ENCODE results near the gene ABITRAM. TPM values are rescaled to one million over a fixed set of nuclear protein-coding genes. Genes with fewer than 3 reads are reported as not detected.
"Not testable (repeated sequence)": the region's sequence is repeated elsewhere in the genome, so short reads cannot be mapped to it uniquely, and the experiment has no call there.

Gene ABITRAM, protein sequence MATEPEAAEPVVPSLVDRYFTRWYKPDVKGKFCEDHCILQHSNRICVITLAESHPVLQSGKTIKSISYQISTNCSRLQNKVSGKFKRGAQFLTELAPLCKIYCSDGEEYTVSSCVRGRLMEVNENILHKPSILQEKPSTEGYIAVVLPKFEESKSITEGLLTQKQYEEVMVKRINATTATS
- 11.9 TPM for polyA plus RNA-seq (2013, experiment 1 of 2; ENCODE audit: insufficient read length)
- 7.8 TPM for polyA plus RNA-seq (2013, experiment 2 of 2; ENCODE audit: insufficient read length)

DNA sequence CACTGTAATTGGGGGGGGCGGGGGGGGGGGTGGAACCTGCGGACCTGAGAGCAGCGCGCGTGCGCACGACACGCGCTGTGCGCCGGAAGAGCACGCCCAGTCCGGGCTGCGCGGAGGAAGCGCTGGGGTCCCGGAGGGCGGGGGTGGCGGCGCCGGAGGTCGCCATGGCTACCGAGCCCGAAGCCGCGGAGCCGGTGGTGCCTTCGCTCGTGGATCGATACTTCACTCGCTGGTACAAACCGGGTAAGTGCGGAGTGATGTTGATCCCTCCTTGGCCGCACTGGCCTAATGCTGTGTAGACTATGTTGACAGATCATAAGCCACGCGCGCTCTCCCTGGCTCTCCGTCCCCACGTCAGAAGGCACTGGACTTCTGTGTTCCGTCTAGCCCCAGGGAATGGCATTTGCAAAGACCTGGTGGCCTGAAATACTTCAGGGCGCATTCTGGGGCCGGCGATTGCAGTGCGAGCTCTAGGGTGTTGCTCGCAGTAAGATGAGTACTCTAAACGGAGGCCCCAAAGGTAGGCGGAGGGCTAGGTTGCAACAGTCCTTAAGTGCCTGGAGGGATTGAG is at the start of gene ABITRAM:
Gene ABITRAM, plus strand, starts transcription at position 78 of the 571 bp plus-strand sequence. Its CDS starts 87 bp downstream, at position 165.
- peak; percentile 82 for DNase-seq

DNA sequence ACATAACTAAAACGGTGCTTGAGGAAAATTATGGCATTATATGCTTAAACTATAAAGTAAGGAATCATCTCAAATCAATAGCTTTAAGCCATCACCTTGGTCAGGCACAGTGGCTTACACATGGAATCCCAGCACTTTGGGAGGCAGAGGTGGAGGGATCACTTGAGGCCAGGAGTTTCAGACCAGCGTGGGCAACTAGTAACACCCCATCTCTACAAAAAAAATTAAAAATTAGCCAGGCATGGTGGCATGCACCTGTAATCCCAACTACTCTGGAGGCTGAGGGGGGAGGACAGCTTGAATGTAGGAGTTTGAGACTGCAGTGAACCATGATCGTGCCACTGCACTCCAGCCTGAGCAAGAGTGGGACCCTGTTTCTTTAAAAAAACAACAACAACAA is 49.5 kb upstream of the ABITRAM start:
- DNase-seq, result no peak

DNA sequence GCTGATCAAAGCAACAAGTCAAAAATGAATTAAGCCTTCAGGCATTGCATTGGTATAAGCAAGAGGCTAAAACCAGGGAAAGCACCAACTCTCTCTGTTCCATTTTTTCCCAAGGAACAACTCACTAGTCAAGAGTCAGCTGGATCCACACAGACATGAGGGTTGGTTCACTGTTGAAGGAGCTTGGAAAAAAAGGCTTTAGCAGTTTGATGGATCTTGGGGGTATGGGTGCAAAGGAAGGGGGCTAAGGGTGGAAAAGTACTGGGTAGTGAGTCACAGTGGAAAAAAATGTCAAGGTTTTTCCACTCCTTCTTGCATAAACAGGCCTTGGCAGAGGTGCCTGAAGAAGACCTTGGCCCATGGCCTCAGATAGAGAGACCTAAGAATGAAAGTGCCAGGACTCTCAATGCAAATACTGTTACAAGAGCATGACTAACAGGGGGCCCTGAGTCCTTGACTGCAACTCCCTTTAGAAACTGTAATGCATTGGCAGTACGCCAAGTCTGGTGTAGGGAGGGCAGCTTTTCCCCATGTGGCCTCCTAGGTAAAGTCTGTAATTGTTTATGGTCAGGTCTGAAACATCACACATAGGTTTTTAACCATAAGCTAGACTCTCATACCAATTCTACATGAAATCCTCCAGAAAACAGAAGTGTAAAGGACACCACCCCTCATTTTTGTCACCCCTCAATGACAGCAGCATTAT is 48.4 kb upstream of the ABITRAM start:
- DNase-seq, result peak; percentile 68

DNA sequence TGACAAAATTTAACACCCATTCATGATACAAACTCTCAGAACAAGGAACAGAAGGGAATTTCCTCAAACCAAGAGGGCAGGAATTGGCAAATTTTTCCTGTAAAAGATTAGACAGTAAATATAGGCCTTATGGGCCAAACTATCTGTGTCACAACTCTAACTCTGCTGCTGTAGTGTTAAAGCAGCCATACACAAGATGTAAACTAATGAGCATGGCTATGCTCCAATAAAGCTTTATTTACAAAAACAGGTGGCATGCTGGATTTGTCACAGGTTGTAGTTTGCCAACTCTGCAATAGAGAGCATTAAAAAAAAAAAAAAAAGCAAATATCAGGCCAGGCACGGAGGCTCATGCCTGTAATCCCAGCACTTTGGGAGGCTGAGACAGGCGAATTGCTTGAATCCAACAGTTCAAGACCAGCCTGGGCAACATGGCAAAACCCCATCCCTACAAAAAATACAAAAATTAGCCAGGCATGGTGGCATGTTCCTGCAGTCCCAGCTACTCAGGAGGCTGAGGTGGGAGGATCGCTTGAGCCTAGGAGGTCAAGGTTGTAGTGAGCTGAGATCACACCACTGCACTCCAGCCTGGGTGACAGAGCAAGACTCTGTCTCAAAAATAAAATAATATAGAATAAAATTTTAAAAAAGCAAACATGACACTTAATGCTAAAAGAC is 47.5 kb upstream of the ABITRAM start:
- DNase-seq, result not testable (repeated sequence)

DNA sequence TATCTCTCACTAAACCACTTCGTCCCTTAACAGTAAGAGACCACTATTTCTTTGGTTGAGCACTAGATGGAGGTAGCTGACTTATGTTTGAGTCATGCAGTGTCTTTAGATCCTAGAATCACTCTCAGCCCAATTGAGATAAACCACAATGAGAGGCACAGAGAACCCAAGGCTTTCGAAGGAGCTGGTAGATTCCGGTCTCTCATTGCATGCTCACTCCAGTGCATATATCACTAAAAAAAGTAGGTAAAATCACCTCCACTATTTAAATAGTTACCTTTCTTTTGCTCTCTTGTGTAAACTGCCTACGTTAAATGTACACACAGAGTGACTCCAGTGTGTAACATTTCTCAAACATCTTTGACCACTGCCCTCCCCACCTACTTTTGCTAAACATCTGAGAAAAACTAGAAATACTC is 44.5 kb upstream of the ABITRAM start:
- peak; percentile 19 for DNase-seq

DNA sequence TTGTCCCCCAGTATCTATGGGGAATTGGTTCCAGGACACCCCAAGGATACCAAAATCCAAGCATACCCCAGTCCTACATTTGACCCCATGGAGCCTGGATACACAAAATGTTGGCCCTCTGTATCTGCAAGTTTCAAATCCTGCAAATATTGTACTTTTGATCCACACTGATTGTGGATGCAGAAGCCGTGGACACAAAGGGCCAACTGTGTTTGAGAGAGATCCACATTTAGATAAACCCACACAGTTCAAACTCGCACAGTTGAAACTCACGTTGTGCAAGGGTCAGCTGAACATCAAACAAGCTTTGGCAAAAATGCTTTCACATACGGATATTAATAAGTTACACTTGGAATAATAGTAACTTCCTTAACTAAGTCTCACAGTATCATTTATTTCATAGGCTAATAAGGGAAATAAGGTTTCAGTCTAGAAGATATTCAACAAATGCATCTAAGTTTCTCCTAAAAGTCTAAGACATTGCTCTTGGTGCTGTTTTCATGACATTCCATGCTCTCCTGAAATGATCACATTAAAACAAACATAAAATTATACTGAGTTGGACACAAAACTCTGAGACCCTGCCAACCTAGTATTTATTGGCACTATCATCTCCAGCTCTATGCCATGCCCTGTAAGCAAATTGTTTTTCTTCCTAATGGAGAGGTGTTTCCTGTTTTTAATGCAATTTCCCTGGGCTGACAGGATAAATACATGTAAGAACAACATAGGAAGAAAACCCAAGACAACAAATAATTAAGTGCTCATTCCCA is 39.8 kb upstream of the ABITRAM start:
- DNase-seq, result no peak

DNA sequence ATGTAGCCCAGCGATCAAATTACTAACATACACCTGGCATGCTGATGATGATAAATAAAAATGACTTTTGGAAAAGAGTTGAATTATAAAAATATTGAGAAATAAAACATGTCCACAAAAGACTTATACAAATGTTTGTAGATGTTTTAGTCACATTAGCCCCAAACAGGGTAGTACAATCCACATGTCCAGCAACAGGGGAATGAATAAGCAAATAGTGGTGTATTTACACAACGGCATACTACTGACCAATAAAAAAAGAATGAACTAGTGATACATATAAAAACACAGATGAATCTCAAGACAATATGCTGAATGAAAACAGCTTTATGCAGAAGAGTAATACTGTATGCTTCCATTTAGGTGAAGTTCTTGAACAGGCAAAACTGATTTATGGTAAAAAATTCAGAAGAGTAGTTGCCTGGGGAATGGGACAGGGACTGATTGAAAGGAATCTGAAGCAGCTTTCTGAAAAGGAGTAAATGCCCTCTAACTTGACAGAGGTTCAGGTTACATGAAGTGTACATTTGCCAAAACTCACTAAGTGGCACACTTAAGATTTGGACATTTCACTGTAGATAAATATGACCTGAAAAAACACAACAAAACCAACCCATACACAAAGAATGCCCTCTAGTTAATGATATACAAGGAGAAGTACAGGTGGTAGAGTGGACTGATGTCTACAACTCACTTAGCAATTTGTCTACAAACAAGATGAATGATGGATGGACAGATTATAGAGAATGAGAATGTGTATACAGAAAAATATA is 36.7 kb upstream of the ABITRAM start:
- DNase-seq, result no peak

DNA sequence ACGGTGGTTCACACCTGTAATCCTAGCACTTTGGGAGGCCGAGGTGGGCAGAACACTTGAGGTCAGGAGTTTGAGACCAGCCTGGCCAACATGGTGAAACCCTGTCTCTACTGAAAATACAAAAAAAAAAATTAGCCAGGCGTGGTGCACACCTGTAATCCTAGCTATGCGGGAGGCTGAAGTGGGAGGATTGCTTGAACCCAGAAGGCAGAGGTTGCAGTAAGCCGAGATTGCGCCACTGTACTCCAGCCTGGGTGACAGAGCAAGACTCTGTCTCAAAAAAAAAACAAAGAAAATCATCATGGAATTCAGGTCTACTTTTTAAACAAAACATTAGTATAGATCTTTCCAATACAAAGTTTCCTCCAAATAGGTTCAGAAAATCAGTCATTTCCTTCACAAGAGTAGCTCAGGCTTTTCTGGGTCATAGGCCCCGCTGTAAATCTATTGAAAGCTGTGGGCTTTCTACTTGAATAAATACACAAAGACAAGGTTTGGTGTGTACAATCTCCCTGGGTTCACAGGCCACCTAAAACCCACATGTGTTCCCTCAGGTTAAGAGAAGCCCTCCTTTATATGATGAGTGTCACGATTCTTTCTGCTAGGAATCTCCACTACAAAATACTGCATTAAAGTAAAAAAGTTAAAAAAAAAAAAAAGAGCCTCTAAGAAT is 35.0 kb upstream of the ABITRAM start:
- DNase-seq, result not testable (repeated sequence)

DNA sequence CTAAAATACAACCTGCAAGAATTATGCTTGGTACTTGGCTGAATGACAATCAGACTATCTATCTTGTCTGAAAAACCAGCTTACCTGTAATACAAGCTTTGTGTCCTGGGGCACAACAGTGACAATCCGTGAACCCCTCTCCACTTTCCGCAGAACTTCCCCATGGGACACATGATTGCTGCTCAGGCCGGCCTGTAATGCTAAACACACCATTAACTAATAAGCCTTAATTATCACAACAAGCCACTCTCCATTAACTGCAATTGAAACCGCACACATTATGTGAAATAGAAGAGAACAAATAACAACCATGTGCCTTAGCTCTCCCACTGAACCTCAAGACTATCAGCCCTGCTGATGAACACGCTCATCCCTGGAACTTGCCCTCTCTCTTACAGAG is 34.0 kb upstream of the ABITRAM start:
- no peak for DNase-seq

DNA sequence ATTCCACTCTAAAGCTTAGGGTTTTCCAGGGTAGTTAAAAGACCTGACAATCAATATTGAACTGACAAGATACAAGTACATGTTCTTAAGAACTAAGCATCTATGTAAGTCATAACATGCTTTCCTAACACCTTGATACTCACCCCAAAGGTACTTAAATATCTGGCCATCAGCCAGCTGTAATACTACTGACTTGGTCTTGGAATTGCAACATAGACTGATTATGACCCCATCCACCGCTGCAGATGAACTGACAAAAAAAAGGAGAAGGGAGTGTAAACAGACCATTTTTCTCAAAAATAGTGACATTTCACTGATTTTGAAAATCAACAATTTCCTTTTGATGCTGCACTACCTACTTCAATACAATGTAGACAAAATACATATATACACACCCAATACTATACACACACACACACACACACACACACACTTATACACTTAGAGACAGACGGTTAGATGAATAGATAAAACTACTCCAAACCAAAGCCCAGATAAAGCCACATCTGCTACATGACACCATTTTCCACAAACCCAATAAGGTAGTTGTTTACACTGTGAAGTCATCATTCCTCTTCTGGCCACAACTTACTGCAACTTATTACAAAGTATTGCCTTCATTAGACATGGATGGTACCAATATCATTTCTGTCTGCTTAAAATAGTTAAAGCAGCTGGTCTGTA is 30.6 kb upstream of the ABITRAM start:
- DNase-seq, result peak; percentile 2

DNA sequence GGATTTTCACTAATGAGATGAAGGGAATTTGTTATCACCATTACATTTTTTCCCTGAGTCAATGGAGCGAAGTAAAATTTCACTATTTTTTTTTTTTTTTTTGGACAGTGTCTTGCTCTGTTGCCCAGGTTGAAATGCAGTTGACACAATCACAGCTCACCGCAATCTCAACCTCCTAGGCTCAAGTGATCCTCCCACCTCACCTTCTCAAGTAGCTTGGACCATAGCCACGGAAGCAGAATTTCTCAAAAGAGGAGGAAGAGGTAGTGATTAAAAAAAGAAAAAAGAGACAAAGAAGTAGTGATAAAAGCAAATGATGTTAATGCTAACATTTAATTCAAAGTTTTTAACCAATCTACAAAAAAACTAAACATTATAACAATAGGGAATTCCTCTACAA is 30.0 kb upstream of the ABITRAM start:
- DNase-seq, result no peak

DNA sequence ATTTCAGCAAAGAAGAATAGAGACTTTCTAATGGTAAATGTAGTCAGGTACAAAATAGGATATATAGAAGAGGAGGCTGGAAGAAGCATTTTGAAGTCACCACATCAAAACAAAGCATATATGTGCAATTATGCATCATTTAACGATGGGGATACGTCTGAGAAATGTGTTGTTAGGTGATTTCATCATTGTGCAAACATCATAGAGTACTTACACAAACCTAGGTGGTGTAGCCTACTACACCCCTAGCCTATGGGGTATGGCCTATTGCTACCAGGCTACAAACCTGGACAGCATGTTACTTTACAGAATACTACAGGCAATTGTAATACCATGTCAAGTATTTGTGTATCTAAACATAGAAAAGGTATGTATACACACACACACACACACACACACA is 28.7 kb upstream of the ABITRAM start:
- no peak for DNase-seq

DNA sequence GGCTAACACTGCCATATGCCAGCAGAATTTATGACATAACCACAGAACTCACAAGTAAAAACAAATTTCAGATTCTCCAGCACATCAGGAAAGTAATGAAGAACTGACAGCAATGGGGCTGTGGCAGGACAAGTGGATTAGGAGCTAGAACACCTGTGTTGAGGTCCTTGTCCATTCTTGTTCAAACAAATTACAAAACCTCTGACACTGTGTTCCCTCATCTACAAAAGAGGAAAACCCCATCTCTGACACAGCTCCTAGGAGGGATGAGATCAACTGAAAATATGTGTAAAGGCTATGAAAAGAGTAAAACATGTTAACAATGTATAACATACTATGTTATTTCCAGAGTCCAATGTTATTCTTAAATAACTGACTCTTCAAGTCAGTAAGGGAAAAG is 23.8 kb upstream of the ABITRAM start:
- DNase-seq, result no peak

DNA sequence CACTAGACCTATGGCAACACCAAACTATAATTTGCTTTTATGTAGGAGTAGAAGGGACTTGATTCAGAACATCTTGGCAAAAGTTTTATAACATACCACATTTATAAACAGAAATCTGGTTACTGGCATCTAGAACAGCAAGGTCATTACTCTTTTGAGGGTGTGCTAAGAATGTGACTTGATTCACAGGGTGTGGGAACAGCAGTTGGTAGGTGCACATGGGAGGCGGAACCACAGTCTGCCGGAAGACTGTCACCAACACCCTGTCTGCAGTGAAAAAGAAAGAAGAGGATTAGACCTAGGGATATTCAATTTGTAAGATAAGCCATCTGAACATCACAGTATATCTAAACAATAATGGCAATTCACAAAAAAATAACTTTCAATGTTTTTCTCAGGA is 23.3 kb upstream of the ABITRAM start:
- no peak for DNase-seq

DNA sequence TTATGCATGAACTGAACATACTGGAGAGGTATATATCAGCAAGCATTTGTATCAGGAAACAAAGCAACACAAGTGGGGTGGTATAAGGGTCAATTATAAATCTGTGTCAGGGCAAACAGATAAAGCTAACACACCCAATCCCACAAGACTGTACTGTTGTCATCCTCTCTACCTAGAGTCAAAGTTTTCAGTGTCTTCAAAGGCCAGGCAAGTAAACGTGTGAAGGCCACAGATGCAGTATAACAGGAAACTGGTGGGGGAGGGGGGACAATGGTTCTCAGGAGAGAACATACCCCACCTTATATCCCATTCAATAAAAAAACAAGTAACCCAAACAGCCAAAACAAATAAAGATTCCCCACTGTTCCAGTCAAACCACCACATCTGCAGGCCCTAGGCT is 22.4 kb upstream of the ABITRAM start:
- DNase-seq, result no peak

DNA sequence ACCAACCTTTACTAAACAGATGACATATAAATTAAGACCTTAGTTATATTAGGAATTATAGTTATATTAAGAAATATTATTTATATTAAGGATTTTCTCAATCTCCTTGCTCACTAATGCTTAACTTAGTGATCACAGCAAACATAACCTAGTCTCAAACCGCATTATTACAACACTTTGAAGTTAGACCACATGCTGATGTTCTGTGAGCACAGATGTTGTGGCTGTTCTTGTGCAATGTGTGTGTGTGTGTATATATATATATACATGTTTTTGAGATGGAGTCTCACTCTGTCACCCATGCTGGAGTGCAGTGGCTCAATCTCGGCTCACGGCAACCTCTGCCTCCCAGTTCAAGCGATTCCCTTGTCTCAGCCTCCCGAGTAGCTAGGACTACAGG is 20.8 kb upstream of the ABITRAM start:
- no peak for DNase-seq

DNA sequence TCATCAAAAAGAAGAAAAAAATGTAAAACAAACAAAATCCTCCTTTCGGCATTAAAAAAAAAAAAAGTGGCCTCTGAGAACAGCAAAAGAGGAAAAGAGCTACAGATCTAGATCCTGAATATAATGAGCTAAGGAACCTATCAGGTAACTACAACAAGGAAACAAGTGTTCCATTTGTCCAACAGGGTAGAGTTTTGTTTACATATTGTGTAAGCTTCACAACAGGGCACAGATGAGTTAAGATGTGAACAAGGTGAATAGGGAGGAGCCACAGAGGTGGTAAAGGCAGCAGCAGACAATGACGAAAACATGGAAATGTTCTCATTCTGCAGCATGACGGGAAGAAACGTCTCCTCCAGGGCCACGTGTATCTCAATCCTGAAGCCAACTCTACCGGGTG is 14.7 kb upstream of the ABITRAM start:
- no peak for DNase-seq

DNA sequence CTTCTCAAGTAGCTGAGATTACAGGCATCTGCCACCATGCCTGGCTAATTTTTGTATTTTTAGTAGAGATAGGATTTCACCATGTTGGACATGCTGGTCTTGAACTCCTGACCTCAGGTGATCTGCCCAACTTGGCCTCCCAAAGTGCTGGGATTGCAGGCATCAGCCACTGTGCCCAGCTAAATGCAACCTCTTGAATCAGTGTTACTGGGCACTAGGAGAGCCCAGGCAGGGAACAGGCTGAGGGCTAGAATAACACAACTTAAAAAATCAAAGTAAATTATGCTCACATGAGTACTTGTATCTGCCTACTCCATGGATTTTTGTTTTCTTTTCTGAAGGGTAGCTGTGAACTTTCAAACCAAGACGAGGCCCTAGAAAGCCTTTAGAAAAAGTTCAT is 13.8 kb upstream of the ABITRAM start:
- not testable (repeated sequence) for DNase-seq

DNA sequence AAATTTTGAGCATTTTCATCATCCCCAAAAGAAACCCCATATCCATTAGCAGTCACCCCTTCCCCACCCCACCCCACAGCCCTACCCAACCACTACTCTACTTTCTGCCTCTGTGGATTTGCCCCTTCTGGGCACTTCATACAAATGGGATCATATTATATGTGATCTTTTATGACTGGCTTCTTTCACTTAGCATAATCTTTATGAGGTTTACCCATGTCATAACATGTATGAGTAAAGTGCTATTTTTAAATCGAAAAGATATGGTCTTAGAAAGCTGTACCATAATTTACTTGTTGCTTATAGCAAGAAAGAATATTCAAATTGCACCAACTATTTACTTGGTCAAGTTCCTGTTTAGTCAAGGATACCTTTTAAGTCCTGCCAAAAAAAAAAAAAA is 13.0 kb upstream of the ABITRAM start:
- DNase-seq, result no peak

DNA sequence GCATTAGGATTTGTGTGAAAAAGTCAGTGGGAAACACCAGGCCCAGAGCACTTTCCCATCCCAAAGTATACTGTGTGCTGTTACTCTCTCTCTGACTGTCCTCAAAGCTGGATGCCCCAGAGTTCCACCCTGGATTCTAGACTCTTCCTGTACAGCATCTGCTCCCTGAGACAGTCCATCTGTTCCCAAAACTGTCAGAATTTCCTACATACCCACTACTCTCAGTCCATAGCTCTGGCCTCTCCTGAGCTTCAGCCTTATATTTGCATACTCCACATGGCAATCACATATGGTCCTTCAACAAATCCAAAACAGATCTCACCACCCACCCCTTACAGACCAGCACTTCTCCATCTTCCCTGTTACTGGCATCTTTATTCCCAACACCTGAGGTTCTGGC is 9.7 kb upstream of the ABITRAM start:
- no peak for DNase-seq

DNA sequence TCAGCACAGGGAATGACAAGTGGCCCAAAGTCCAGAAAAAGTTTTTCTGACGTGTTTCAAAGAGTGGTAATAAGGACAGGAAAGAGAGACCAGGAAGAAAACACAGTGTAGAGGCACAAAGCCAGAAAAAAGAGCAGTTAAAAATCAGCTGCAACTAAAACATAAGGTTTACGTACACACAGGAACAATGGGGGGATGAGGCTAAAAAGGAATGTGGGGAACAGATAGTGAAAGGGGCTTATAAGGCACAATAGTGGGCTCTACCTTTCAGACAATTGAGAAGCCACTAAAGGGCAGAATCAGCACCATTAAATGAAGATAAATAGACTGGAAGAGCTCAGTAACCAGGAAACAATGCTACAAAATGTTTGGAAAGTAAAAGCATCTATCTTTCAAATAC is 5.8 kb upstream of the ABITRAM start:
- no peak for DNase-seq
